Endothelial cell of umbilical vein (primary cell): ENCODE data around the gene KCNMA1.

Experiments
- EZH2 ChIP-seq: IDR thresholded peaks from 2 replicates; pipeline ENCODE4 v1.6.1; 2012; ENCODE audit warnings: borderline replicate concordance, low read depth, mild to moderate bottlenecking, moderate library complexity, low read length, inconsistent platforms; ENCODE audit not compliant: severe bottlenecking
- POLR2A ChIP-seq: IDR thresholded peaks from 2 replicates; pipeline ENCODE4 v1.6.1; 2012; ENCODE audit warnings: low read depth, mild to moderate bottlenecking, control low read depth, low read length
- POLR2AphosphoS5 ChIP-seq: IDR thresholded peaks from 2 replicates; pipeline ENCODE4 v1.6.1; 2012; ENCODE audit warnings: low read depth, mild to moderate bottlenecking, control low read depth, low read length, moderate library complexity; ENCODE audit not compliant: insufficient read depth
- TF ChIP-seq, protein P1 (sequence below), 2 donors: IDR thresholded peaks; 1 replicate in 1 of 2; 2 replicates in 1 of 2; pipeline ENCODE4 v1.5.1; 2011; ENCODE audit warnings: low read length in 2 of 2, mild to moderate bottlenecking in 2 of 2, moderate library complexity in 2 of 2, control low read depth in 1 of 2, inconsistent platforms in 1 of 2, low read depth in 1 of 2; ENCODE audit not compliant: insufficient read depth in 1 of 2; ENCODE audit errors: extremely low read depth in 1 of 2

DNA sequence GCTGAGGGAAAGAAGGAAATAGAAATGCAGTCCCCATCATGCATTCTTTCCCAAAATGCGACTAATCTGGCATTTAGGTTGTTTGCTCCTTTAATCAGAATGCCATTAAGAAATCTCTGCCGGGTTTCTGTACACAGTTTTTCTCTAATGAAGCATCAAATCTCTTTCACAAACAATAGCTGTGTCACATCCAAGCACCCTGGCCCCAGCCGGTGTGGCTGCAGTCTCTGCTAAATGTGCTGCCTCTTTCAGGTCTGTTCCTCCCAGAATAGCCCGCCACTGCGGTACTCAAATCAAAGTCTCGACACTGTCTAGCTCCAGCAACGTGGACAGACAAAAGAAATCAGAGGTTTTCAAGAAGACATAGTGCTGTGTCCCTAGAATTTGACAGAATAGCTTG, 343.8 kb downstream of the KCNMA1 start:
- TF ChIP-seq EZH2: no peak
- TF ChIP-seq, protein P1, sequence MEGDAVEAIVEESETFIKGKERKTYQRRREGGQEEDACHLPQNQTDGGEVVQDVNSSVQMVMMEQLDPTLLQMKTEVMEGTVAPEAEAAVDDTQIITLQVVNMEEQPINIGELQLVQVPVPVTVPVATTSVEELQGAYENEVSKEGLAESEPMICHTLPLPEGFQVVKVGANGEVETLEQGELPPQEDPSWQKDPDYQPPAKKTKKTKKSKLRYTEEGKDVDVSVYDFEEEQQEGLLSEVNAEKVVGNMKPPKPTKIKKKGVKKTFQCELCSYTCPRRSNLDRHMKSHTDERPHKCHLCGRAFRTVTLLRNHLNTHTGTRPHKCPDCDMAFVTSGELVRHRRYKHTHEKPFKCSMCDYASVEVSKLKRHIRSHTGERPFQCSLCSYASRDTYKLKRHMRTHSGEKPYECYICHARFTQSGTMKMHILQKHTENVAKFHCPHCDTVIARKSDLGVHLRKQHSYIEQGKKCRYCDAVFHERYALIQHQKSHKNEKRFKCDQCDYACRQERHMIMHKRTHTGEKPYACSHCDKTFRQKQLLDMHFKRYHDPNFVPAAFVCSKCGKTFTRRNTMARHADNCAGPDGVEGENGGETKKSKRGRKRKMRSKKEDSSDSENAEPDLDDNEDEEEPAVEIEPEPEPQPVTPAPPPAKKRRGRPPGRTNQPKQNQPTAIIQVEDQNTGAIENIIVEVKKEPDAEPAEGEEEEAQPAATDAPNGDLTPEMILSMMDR (IDR thresholded peaks at IDR 0.05; ENCODE audit: extremely low read depth in 1 of 2, insufficient read depth in 1 of 2, low read depth in 1 of 2, low read length in 2 of 2): no peak
- TF ChIP-seq POLR2AphosphoS5: no peak
- TF ChIP-seq POLR2A: no peak
